Panc1 (cell line): ENCODE results near the gene NXPE3.

ENCODE experiments used
- POLR2AphosphoS5 ChIP-seq: IDR thresholded peaks from 2 replicates; pipeline ENCODE4 v1.6.1; 2012; ENCODE audit warnings: mild to moderate bottlenecking, low read depth, low read length, moderate library complexity
- TCF7L2 ChIP-seq: IDR thresholded peaks from 2 replicates; pipeline ENCODE4 v1.6.1; 2011; ENCODE audit warnings: mild to moderate bottlenecking, low read depth, low read length, inconsistent platforms
- TF ChIP-seq, protein P1 (sequence below): fragments of 450-650 bp; IDR thresholded peaks from 2 replicates; pipeline ENCODE4 v1.5.1; 2017; ENCODE audit warnings: mild to moderate bottlenecking

DNA sequence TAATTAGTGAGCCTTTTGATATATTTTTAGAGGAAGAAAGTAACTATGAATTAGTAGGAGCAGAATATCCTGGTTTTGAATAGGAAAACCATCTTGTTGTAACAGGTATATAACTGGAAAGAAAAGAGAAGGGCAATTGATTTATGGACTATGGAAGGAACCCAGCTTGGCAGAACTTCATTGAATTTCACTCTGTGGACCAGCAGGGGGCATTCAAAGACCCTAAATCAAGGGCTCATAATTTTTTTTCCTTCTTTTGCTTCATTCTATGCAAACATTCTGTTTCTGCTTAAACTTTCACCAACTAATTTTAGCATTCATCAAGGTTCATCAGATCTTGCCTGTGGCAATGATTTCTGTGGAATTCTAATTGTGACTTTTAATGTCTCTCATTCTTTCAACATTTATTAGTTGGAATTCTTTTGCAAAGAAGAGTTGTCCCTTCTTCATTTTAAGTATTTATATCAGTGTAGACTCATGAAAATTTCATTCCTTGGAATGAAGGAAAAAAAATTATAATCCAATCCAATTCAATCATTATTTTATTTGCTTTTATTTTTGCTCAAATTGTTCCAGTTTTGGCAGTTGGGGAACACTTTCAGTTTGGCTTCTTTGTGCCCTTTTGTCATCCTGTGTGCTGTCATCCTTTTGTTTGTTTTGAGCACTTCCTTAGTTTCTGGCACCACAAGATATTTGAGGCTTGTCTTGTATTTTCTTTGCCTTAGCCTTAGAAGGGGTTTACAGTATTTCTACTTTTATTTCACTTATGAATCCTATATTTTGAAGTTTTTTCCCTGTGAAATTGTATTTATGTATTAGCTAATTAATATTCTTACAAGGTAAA lies 30.4 kb downstream of the NXPE3 start:
- TF ChIP-seq, protein P1, sequence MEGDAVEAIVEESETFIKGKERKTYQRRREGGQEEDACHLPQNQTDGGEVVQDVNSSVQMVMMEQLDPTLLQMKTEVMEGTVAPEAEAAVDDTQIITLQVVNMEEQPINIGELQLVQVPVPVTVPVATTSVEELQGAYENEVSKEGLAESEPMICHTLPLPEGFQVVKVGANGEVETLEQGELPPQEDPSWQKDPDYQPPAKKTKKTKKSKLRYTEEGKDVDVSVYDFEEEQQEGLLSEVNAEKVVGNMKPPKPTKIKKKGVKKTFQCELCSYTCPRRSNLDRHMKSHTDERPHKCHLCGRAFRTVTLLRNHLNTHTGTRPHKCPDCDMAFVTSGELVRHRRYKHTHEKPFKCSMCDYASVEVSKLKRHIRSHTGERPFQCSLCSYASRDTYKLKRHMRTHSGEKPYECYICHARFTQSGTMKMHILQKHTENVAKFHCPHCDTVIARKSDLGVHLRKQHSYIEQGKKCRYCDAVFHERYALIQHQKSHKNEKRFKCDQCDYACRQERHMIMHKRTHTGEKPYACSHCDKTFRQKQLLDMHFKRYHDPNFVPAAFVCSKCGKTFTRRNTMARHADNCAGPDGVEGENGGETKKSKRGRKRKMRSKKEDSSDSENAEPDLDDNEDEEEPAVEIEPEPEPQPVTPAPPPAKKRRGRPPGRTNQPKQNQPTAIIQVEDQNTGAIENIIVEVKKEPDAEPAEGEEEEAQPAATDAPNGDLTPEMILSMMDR: peak; percentile 75; the same call in 1 of the 2 replicates
- TF ChIP-seq TCF7L2 (no peak), POLR2AphosphoS5 (no peak)
